Measurements from ENCODE around the gene SNX20. TPM values are rescaled to one million over a fixed set of nuclear protein-coding genes. Genes with fewer than 3 reads are reported as not detected.
A peak's percentile ranks its signal among the peaks of the same experiment; 100 is the strongest.

The SNX20 gene
- total RNA-seq, 1 experiment from 2014 or later = not detected

DNA sequence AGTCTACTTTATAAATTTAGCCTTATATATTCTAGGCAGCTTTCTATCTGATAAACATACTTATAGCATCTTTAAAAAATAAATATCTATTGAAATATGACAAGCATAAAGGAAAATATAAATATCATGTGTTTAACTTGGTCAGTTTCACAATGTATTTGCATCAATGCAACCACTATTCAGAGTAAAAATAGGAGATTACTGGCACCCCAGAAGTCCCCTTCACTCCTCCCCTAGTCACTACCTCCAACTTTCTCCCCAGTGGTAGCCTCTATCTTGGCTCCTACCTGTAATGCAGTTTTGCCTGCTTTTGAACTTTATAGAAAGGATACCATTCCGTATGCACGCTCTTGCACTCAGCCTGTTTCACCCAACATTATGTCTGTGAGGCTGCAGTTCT is 9.1 kb upstream of the SNX20 start:
- no peak for DNase-seq (ENCODE audit: low read depth, low spot score)
- in situ Hi-C loops (cut with HindIII; ENCODE audit: low pct_unique_long_range_greater_than_20kb, low sequenced_read_pairs) = no loop called here

DNA sequence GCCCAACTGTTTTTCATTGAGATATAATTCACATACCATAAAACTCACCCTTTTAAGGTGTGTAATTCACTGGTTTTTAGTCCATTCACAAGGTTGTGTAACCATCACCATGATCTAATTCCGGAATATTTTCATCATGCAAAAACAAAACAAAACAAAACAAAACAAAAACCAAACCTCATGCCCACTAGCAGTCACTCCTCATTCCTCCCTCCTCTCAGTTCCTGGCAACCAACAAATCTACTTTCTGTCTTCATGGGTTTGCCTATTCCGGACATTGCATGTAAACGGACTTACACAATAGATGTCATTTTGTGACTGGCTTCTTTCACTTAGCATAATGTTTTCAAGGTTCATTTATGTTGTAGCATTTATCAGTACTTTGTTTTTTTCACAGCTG is 7.8 kb upstream of the SNX20 start:
- in situ Hi-C loops (cut with HindIII; ENCODE audit: low pct_unique_long_range_greater_than_20kb, low sequenced_read_pairs) = no loop called here

DNA sequence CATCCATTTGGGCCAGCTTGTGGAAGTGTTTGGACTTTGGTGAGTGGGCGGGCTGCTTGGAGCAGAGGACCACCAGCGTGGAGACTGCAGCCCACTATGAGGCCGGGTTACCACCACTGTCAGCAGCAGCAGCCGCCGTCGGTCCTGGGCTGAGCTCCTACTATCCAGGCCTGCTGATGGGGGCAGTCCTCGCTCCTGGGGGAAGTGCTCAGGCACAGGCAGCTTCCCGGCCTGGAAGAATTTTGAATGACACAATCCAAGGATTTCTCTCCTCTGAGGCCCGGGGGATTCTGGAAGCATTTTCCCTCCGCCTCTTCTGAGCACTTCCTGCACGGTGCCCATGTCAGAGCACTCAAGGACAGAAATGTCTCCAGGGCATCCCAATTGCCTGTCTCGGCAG is 7.0 kb upstream of the SNX20 start:
- DNase-seq (ENCODE audit: low read depth, low spot score) = no peak
- in situ Hi-C loops (cut with HindIII; ENCODE audit: low pct_unique_long_range_greater_than_20kb, low sequenced_read_pairs) = no loop called here

More for the DNA sequence above, 7.8 kb upstream of the SNX20 start:
- no peak for DNase-seq (ENCODE audit: low read depth, low spot score)

DNA sequence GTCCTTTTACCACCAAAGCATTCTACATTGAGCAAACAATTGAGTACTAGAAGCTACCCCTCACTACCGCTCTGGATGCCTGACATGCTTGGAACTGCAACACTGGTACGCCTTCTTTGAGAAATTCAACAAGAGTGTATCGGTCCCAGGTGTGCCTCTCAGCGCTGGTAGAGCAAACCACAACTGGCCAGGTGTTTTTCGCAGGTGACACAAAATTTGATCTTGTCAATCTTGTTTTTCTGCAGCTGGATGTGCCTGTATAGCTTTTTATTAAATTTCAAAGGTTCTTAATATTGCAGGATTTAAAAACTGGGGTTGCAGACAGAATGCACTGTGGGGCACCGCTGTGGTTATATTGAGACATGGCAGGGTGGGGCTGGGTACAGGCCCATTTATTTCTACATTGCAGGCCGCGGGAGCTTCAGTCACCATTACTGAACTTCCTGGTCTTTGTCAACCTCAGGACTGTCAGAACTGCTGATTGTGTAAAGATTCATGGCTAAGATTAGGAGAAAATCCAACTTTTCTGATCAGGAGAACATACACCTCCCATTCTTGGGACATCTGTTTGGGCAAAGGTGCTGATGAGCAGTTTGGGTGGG is 4.5 kb upstream of the SNX20 start:
- DNase-seq (ENCODE audit: low read depth, low spot score) = no peak
- in situ Hi-C loops (cut with HindIII; ENCODE audit: low pct_unique_long_range_greater_than_20kb, low sequenced_read_pairs) = no loop called here

DNA sequence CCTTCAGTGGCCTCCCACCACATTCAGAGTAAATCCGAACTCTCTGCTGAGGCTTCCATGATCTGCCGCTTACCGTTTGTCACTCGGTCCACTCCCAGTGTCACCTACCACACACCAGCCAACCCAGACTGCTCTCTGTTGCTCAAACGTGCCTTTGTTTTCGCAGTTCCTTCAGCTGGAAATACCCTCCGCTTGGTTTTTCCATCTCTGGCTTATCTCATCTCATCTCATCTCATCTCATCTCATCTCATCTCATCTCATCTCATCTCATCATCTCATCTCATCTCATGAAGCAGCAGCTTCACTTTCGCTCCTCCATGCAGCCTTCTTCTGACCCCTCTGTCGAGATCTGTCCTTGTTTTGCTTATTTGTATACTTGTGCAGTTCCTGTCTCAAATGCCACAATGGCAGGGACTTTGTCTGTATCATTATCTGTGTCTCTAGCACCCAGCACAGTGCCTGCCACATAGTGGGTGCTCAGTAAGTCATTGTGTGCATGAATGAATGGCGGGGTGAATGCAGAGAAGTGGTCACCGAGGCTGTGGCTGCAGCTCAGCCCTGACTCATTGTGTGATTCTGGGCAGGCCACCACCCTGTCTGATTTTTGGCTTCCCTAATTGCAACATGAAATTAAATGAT is 3.8 kb upstream of the SNX20 start:
- in situ Hi-C loops (cut with HindIII; ENCODE audit: low pct_unique_long_range_greater_than_20kb, low sequenced_read_pairs) = no loop called here
- no peak for DNase-seq (ENCODE audit: low read depth, low spot score)

DNA sequence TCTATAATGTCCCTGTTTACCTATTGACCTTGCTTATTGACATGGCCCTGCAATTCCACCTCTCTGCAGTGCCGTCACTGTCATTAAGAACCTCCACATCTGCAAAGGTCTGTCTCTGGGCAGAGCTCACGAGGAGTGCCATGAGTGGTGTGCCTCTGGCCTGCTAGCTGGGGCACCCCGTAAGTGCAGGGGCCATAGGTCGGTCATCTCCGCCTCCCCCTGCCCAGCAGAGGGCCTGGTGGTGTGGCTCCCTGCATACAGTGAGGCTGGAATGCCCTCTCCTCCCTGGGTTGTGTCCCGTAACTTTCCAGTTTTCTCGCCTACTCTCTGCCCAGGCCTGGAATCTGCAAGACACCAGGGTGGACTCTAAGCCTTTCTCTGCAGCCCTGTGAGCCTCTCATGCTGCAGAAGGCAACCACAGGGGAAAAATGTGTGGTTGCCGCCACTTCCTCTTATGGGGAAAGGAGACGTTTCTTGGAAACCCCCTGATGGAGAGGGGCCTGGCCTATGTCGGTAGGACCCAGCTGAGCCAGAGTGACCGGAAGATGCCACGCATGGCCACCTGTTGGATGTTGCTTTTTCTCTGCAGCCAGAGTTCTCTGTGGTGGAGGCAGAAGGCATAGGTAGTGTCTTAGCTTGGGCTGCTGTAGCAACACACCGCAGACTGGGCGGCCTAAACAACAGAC is 2.7 kb upstream of the SNX20 start:
- in situ Hi-C loops (cut with HindIII; ENCODE audit: low pct_unique_long_range_greater_than_20kb, low sequenced_read_pairs) = no loop called here

DNA sequence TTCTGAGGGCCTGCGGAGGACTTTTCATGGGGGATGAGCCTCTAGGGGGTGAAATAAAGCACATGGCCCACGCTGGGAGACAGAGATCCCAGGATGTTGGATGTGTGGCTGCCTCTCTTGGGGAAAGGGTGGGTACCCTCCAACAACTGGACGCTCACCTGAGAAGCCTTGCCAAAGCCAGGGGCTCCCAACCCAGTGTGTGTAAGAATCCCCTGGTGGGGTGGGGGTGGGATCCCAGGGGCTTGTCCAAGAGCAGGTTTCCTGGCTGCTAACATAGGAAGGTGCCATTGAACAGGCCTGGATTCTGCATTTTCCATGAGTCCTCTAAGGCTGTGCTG is 587 bp downstream of the SNX20 start:
- in situ Hi-C loops (cut with HindIII; ENCODE audit: low pct_unique_long_range_greater_than_20kb, low sequenced_read_pairs) = no loop called here
- DNase-seq (ENCODE audit: low read depth, low spot score) = no peak

More for the DNA sequence above, 2.7 kb upstream of the SNX20 start:
- DNase-seq (ENCODE audit: low read depth, low spot score) = no peak

DNA sequence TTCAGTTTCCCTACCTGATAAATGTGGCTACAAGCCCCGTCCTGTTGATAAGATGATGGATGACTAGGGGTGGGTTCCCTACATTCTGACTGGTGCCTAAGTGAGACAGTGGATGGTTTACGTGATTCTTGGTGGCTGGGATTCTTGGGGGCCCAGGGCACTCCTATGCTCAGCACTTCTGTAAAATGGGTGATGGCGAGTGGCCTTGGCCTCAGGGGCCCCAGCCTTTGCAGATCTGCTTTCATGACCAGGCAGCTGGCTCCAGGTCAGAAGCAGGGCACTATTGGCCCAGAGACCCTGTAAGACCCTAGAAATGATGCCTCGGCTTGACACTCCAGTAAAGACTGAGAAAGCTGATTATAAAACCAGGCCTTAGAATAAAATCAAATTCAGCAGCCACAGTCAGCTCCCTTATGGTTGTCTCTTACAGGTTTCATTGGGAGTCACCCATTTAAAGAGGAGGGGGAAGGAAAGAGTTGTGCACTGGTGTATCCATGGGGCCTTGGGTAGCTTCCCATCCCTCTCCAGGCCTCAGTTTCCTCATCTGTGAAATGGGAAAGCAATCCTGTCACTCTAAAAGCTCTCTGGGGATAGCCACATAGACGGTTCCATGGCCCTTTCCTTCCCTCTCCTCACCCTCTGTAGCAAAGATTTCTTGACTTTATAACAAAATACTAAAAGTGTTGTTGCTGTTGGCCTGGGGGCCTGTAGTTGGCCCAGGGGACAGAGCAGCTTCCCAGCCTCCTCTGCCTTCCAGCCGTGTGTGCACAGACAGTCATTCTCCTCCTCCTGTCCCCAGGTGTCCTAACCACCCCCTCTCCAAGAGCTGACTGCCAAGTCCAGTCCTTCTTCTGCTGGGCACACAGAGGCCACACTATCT is 1.2 kb downstream of the SNX20 start:
- in situ Hi-C loops (cut with HindIII; ENCODE audit: low pct_unique_long_range_greater_than_20kb, low sequenced_read_pairs) = no loop called here

DNA sequence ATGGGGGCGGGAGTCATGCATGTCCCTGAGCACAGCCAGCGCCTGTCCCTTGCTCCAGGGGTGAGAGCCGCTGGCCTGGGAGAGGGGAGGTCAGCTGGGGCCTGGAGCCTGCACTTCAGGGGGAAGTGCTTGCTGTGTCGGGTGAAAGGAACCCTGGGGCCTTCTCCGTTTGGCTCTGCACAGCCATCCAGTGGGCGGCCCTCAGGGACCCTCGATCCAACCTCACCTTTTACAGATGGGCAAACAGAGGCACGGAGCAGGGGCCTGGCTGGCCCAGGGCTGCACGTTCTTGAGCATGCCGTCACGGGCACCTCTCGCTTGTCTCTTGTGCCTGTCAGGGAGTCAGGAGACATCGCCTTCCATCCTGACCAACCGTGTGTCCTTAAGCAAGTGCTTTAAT is 1.8 kb downstream of the SNX20 start:
- no peak for DNase-seq (ENCODE audit: low read depth, low spot score)
- in situ Hi-C loops (cut with HindIII; ENCODE audit: low pct_unique_long_range_greater_than_20kb, low sequenced_read_pairs) = no loop called here

More for the DNA sequence above, 1.2 kb downstream of the SNX20 start:
- DNase-seq (ENCODE audit: low read depth, low spot score) = no peak

DNA sequence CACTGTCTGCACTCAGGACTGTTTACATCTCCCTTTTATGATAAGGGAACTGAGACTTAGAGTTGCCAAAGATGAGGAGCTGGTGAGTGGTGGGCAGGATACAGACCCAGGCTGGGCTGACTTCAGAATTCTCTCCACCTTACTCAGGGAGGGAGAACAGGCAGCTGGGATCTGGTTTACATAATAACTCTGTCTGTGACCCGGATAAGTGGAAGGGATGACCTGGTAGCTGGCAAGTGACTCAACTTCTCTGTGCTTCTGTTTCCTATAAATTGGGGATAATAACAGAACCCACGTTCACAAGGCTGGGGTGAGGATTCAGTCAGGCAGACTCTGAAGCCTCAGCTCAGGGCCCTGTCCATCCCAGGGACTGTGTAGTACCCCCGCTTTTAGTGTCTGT is 2.6 kb downstream of the SNX20 start:
- in situ Hi-C loops (cut with HindIII; ENCODE audit: low pct_unique_long_range_greater_than_20kb, low sequenced_read_pairs) = no loop called here
- DNase-seq (ENCODE audit: low read depth, low spot score) = no peak

DNA sequence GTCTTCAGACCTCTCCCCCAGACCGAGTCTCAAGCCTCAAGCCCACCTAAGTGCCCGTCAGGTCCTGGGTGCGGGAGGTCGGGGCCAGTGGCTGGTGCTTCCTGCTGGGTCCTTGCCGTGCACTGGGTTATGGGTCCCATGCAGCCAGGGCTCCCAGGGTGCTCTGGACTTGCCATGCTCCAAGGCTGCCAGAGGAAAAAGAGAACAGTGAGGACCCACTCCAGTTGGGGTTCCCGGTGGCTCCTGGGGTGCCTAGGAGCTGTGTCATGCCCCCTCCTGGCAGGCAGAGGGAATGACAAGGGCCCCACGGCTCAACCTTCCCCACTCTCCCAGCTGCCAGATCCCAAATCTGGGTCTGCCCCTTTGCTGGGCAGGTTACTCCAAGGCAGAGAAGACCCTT is 3.8 kb downstream of the SNX20 start:
- in situ Hi-C loops (cut with HindIII; ENCODE audit: low pct_unique_long_range_greater_than_20kb, low sequenced_read_pairs) = no loop called here
- DNase-seq (ENCODE audit: low read depth, low spot score) = no peak

DNA sequence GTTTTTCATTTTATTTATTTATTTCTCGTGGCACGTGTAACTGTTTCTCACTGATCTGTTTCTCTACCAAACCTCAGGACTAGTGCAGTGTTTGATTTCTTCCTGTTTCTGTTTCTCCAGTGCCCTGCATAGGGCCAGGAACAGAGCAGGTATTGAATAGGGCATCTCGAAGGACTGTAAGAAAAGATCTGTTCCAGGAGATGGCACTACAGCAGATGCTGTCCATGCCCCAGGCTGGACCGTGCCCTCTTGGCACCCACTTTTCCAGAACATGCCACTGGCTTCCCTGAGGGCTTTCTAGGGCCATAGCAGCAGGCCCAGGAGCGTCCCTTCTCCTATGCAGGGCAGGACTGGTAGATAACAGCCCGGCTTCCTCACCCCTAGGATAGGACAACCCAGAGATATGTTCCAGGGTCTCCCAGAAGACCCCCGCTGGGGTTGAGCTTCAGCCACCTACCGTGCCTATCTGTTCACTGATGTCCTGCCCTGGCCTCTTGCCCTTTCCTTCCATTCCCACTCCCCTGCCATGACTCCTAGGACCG is 4.4 kb downstream of the SNX20 start:
- DNase-seq (ENCODE audit: low read depth, low spot score) = no peak
- in situ Hi-C loops (cut with HindIII; ENCODE audit: low pct_unique_long_range_greater_than_20kb, low sequenced_read_pairs) = no loop called here

DNA sequence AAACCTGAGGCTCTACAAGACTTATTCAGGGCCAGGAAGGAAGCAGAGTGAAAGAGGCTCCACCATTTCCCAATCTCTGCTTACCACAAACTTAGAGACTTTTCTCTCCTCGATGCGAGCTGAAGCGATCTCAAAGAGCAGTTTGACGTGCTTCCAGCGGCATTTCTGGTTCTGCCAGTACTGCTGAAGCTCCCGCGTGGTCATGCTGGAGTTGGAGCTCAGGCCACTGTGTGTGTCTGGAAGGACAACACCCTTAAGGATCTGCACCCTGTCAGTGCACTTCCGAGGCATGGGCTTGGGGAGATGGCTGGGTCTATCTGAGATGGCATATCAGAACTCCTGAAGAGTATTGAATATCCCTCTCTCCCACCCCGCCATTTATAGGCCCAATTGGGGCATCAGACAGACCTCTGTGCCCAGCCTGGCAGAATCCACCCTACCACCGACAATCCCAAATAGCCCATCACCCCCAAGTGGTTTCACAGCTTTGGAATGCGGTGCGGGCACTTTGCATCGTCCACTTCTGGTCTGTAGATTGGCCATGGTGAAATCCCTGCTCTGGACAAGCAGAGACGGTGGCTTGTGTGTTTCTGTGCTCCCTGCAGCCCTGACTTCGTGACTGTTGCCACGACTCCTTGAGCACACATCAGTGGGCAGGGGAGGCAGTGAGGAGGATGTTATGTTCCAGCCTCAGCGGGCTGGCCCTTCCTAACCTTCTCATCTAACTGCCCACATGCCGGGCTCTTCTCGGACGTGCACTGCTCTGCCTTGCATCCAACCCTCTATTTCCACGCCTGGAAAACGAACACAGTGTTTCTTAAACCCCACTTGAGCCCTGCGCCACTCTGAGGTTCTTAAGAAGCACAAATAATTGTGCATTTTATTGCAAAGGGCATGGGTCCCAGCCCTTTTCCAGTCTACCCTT is 5.2 kb downstream of the SNX20 start:
- in situ Hi-C loops (cut with HindIII; ENCODE audit: low pct_unique_long_range_greater_than_20kb, low sequenced_read_pairs) = no loop called here
- DNase-seq (ENCODE audit: low read depth, low spot score) = no peak

DNA sequence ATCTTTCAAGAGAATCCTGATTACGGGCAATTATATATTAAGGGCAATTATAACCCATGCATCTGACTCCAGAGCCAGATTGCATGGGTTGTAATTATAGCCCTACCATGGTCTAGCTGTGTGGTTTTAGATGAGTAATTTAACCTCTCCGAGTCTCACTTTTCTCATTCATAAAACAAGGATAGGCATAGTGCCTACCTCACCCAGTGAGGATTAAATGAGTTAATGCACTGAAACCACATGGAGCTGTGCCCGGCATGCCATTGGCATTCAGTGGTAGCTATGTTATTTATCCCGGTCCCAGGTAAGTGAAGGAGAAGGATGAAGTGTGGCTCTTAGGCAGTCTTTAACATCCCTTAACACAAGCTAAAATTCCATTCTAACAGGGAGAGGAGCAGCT is 6.3 kb downstream of the SNX20 start:
- DNase-seq (ENCODE audit: low read depth, low spot score) = no peak
- in situ Hi-C loops (cut with HindIII; ENCODE audit: low pct_unique_long_range_greater_than_20kb, low sequenced_read_pairs) = no loop called here

DNA sequence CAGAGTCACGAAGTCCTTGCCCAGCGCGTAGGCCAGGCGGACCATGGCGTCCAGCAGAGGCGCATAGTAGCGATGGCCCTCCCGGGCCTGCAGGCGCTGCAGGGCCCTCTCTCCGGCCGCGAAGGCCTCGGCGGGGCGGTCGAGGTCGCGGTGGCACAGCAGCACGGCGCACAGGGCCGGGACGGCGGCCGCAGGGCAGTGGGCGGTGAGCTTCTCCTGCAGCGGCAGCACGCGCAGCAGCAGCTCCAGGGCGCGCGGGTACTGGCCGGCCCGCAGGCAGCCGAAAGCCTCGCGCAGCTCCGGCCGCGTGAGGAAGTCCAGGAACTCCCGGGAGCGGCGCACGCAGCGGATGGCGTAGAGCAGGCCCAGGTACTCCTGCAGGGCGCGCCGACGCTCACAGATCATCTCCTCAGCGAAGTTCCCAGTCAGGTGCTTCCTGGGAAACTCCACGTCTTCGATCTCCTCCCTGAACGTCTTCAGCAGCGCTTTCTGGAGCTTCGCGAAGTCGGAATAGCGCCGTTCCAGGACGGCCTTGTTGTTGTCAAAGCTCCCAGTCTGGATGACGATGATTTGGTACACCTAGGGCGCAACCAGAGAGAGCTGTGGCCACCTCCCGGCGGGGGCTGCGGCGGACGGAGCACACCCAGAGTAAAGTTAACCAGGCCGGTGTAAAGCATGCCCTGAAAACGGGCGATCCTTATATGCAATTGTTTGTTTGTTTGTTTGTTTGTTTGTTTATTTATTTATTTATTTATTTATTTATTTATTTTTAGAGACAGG is 7.4 kb downstream of the SNX20 start:
- DNase-seq (ENCODE audit: low read depth, low spot score) = no peak
- in situ Hi-C loops (cut with HindIII; ENCODE audit: low pct_unique_long_range_greater_than_20kb, low sequenced_read_pairs) = no loop called here

DNA sequence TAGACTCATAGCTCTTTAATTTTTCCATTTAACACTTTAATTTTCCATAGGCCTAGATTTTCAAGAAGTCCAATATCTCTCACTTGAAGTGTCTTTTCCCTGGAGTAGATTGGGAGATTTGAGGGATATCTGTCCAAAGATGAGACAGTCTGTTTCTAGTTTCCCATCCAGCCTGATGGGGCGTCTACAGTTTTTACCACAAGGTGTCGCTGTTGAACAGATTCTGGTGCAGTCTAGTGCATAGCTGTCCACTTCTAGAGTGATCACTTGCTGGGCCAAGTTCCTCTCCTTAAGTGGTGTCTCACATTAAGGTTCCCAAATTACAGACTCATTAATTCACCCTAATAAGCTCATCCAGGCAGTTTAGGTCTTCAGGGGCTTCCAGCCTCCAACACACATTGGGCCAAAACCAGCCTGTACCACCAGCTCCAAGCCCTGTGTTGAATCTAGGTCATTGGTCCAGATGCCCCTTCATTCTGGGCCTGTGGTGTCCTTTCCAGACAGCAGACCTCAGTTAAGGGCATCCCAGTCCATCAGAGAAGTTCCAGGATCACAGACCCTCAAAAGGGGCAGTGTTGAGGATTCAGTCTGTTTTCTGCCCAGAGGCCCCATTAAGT is 9.4 kb downstream of the SNX20 start:
- peak; percentile 52 for DNase-seq (ENCODE audit: low read depth, low spot score)
- in situ Hi-C loops (cut with HindIII; ENCODE audit: low pct_unique_long_range_greater_than_20kb, low sequenced_read_pairs) = no loop called here

All from SK-MEL-5 (cell line).